Central memory CD8-positive, alpha-beta T cell (primary cell): Measurements from ENCODE around the gene TSGA10.

ENCODE experiments used
- ATAC-seq: fragments of 150-1000 bp; cut with Tn5 transposase; replicated peaks from 2 replicates; pipeline ENCODE4 v1.10.0; 2022; ENCODE audit warnings: mild to moderate bottlenecking, moderate FRiP score, moderate number of reproducible peaks; ENCODE audit not compliant: poor library complexity, severe bottlenecking; ENCODE audit errors: extremely low read depth
- DNase-seq, 2 donors: peaks; one replicate each; pipeline ENCODE4 v3.0.0; 2021; ENCODE audit warnings: low spot score in 2 of 2
- H3K27ac Mint-ChIP-seq: one replicate; pipeline ENCODE4 v1.8.0; 2022; ENCODE audit warnings: low read depth, mild to moderate bottlenecking, moderate library complexity, mixed read lengths
- H3K27me3 Mint-ChIP-seq: one replicate; pipeline ENCODE4 v1.8.0; 2022; ENCODE audit warnings: mixed read lengths
- H3K36me3 Mint-ChIP-seq: one replicate; pipeline ENCODE4 v1.8.0; 2022; ENCODE audit warnings: mild to moderate bottlenecking, moderate library complexity, mixed read lengths; ENCODE audit not compliant: insufficient read depth
- H3K4me1 Mint-ChIP-seq: one replicate; pipeline ENCODE4 v1.8.0; 2022; ENCODE audit warnings: mixed read lengths
- H3K4me3 Mint-ChIP-seq: one replicate; pipeline ENCODE4 v1.8.0; 2022; ENCODE audit warnings: mild to moderate bottlenecking, moderate library complexity, mixed read lengths
- H3K9me3 Mint-ChIP-seq: one replicate; pipeline ENCODE4 v1.8.0; 2022; ENCODE audit warnings: mixed read lengths

TSGA10 gene

GRCh38 chr2:99180755-99181623, 26.2 kb upstream of the TSGA10 start, which contains the start of the genes MITD1 and MRPL30:
Gene MITD1 (minus strand): TSS chr2:99181058. CDS start chr2:99180981, 77 bp downstream.
Gene MRPL30 (plus strand): TSS chr2:99181184. CDS start chr2:99186204, 5,020 bp downstream.
- Mint-ChIP-seq H3K27ac (peak within 1 kb of the TSS; percentile 99), H3K4me3 (peak within 1 kb of the TSS; percentile 98), H3K36me3 (peaks cover 14% of the 10 kb centered on the region), H3K4me1 (peaks cover 50% of the 10 kb centered on the region), H3K27me3 (no peaks in the 10 kb centered on the region), H3K9me3 (no peaks in the 10 kb centered on the region)
- DNase-seq: peak; percentile 84 to 90
- ATAC-seq: peak; percentile 92

- DNase-seq: no peak
- no peaks in the 10 kb centered on the region for H3K27me3 Mint-ChIP-seq
- no peak overlapping the region for H3K27ac Mint-ChIP-seq
- no peak overlapping the region for H3K4me3 Mint-ChIP-seq
- H3K4me1 Mint-ChIP-seq: peaks cover 16% of the 10 kb centered on the region
- no peak for ATAC-seq
- peaks cover 43% of the 10 kb centered on the region for H3K36me3 Mint-ChIP-seq
- H3K9me3 Mint-ChIP-seq: no peaks in the 10 kb centered on the region
These were observed 16.8 kb upstream of the TSGA10 start for GRCh38 chr2:99171377-99172140.

GRCh38 chr2:99169534-99169933, 14.8 kb upstream of the TSGA10 start:
- Mint-ChIP-seq H3K4me3 (no peak overlapping the region), H3K36me3 (peaks cover 46% of the 10 kb centered on the region), H3K27ac (peak overlapping the region; percentile 78), H3K4me1 (peaks cover 6% of the 10 kb centered on the region), H3K27me3 (no peaks in the 10 kb centered on the region), H3K9me3 (no peaks in the 10 kb centered on the region)
- ATAC-seq (no peak), DNase-seq (no peak)

GRCh38 chr2:99166218-99166617, 11.5 kb upstream of the TSGA10 start:
- Mint-ChIP-seq H3K9me3 (no peaks in the 10 kb centered on the region), H3K4me1 (no peaks in the 10 kb centered on the region), H3K4me3 (no peak overlapping the region), H3K36me3 (peaks cover 40% of the 10 kb centered on the region), H3K27ac (peak overlapping the region; percentile 73), H3K27me3 (no peaks in the 10 kb centered on the region)
- DNase-seq: no peak
- ATAC-seq: no peak

- H3K27ac Mint-ChIP-seq: peak overlapping the region; percentile 66
- no peak for ATAC-seq
- peaks cover 37% of the 10 kb centered on the region for H3K4me1 Mint-ChIP-seq
- peaks cover 34% of the 10 kb centered on the region for H3K36me3 Mint-ChIP-seq
- DNase-seq: no peak
- no peaks in the 10 kb centered on the region for H3K9me3 Mint-ChIP-seq
- no peak overlapping the region for H3K4me3 Mint-ChIP-seq
- no peaks in the 10 kb centered on the region for H3K27me3 Mint-ChIP-seq
These were observed 4.9 kb upstream of the TSGA10 start for GRCh38 chr2:99159594-99159993.

- DNase-seq (no peak), ATAC-seq (no peak)
- no peak overlapping the region for H3K4me3 Mint-ChIP-seq
- H3K27ac Mint-ChIP-seq: peak overlapping the region; percentile 66
- H3K4me1 Mint-ChIP-seq: peaks cover 45% of the 10 kb centered on the region
- peaks cover 33% of the 10 kb centered on the region for H3K36me3 Mint-ChIP-seq
- no peaks in the 10 kb centered on the region for H3K27me3 Mint-ChIP-seq
- H3K9me3 Mint-ChIP-seq: no peaks in the 10 kb centered on the region
These were observed 3.9 kb upstream of the TSGA10 start for GRCh38 chr2:99158599-99158998.

- ATAC-seq (no peak), DNase-seq (no peak)
- H3K4me1 Mint-ChIP-seq: peaks cover 45% of the 10 kb centered on the region
- H3K27me3 Mint-ChIP-seq: no peaks in the 10 kb centered on the region
- H3K36me3 Mint-ChIP-seq: peaks cover 31% of the 10 kb centered on the region
- H3K4me3 Mint-ChIP-seq: no peak overlapping the region
- peak overlapping the region; percentile 100 for H3K27ac Mint-ChIP-seq
- H3K9me3 Mint-ChIP-seq: no peaks in the 10 kb centered on the region
These were observed 2.1 kb upstream of the TSGA10 start for GRCh38 chr2:99156891-99157290.

- Mint-ChIP-seq H3K27me3 (no peaks in the 10 kb centered on the region), H3K36me3 (peaks cover 15% of the 10 kb centered on the region), H3K4me3 (no peak overlapping the region), H3K27ac (peak overlapping the region; percentile 100), H3K4me1 (peaks cover 37% of the 10 kb centered on the region), H3K9me3 (no peaks in the 10 kb centered on the region)
- no peak for ATAC-seq
- no peak for DNase-seq
These were observed 679 bp downstream of the TSGA10 start for GRCh38 chr2:99153921-99154604.

GRCh38 chr2:99152199-99152895, 2.4 kb downstream of the TSGA10 start:
- ATAC-seq: no peak
- Mint-ChIP-seq H3K36me3 (peaks cover 11% of the 10 kb centered on the region), H3K4me1 (peaks cover 26% of the 10 kb centered on the region), H3K9me3 (no peaks in the 10 kb centered on the region), H3K27me3 (no peaks in the 10 kb centered on the region), H3K27ac (no peak overlapping the region), H3K4me3 (no peak overlapping the region)
- DNase-seq: no peak

- Mint-ChIP-seq H3K27ac (no peak overlapping the region), H3K27me3 (no peaks in the 10 kb centered on the region), H3K4me1 (peaks cover 16% of the 10 kb centered on the region), H3K36me3 (peaks cover 8% of the 10 kb centered on the region), H3K9me3 (no peaks in the 10 kb centered on the region), H3K4me3 (no peak overlapping the region)
- ATAC-seq: no peak
- no peak for DNase-seq
These were observed 4.0 kb downstream of the TSGA10 start for GRCh38 chr2:99150706-99151105.

- Mint-ChIP-seq H3K36me3 (peaks cover 8% of the 10 kb centered on the region), H3K27me3 (no peaks in the 10 kb centered on the region), H3K4me3 (peak within 1 kb of the TSS; percentile 93), H3K9me3 (no peaks in the 10 kb centered on the region), H3K27ac (peak within 1 kb of the TSS; percentile 93), H3K4me1 (peaks cover 30% of the 10 kb centered on the region)
- DNase-seq: peak; percentile 93 to 94
- ATAC-seq: peak; percentile 85
These were observed 13.3 kb downstream of the TSGA10 start, which contains the start of gene C2orf15 for GRCh38 chr2:99141110-99142108. Gene C2orf15 (plus strand): TSS chr2:99141707. CDS start chr2:99150559, 8,852 bp downstream.
